Measurements from ENCODE around the gene MINK1.
"Not testable (repeated sequence)": the region's sequence is repeated elsewhere in the genome, so short reads cannot be mapped to it uniquely, and the experiment has no call there.

The MINK1 gene

DNA sequence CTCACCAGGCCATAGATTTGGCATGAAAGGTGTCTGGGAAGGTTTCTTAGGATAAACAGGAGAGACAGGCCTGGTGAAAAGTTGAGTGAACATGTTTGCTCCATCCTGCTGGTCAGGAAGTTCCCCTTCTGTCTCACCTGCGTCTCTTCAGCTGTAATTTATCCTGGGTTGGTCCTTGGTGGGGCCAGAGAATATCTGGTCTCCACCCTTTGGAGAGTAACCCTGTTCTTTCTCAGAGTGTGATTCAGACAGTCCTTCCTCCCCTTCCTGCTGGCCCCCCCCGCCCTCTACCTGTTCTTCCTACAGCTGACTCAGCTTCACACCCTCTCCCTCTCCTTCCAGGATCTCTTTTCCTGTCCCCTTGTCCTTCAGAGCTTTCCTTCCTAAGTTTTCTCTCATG is 17.1 kb downstream of the MINK1 start:
- no peak for DNase-seq

DNA sequence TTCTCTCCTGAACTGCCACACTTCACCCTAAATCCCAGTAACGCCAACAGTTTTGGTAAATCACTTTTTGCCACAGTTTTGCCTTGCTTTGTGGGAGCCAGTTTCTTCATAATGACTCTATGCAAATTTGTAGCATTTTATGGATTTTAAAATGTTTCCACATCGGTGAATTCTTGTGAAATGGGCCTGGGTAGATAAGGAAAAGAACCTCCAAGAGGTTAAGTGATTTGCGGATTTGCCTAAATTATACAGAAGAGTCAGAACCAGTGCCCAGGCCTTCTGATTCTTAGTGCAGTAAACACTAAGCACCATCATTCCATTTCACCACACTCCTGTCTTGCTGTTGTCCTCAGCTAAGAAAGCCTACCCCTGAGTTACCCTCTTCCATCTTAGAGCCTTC is 17.9 kb downstream of the MINK1 start:
- no peak for DNase-seq

DNA sequence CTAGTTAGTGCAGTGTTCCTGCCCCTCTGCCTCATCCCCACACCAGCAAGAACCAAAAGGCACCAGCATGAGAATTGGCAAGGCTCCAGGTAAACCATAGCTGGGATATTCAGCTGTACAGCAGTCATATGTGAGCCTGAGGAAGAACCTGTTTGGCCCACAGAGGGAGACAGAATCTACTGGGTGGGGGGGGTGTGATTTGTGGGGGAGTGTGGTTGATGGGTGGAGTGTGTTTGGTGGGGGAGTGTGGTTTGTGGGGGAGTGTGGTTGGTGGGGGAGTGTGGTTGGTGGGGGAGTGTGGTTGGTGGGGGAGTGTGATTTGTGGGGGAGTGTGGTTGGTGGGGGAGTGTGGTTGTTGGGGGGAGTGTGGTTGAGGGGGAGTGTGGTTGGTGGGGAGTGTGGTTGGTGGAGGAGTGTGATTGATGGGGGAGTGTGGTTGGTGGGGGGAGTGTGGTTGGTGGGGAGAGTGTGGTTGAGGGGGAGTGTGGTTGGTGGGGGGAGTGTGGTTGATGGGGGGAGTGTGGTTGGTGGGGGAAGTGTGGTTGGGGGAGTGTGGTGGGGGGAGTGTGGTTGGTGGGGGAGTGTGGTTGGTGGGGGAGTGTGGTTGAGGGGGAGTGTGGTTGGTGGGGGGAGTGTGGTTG is 19.5 kb downstream of the MINK1 start:
- no peak for DNase-seq

DNA sequence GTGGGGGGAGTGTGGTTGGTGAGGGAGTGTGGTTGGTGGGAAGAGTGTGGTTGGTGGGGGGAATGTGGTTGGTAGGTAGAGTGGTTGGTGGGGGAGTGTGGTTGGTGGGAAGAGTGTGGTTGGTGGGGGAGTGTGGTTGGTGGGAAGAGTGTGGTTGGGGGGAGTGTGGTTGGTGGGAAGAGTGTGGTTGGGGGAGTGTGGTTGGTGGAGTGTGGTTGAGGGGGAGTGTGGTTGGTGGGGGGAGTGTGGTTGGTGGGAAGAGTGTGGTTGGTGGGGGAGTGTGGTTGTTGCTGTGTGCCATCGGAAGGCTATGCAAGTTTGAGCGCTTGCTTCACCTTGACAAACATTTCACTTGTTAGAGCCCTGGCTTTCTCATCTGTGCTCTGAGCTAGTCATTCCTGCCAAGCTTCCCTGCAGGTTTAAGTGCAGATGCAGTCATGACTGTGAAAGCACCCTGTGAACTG is 20.1 kb downstream of the MINK1 start:
- no peak for DNase-seq

DNA sequence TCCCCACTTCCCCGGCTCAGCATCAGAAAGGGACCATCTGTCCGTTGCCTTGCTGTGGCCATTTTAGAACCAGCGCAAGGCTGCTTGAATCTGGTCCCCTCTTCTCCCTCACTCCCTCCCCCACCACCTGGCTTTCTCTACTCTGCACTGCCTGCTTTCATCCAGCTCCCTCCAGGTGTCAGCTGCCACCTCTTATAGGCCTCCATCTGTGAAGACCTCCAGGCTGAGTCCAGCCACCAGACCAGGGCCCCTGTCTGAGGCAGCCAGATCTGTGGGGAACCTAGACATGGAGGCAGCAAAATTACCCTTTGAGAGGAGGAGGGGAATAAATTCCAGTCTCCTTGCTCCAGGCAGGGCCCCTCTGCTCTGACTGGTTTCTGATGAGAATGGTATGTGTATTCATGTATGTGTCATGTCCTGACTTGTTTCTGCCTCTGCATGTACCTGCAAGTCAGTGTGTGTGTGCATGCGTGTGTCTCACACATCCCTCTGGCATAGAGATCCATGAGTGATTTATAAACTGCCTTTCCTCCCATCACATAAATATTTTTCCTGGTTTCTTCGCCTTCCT is 21.1 kb downstream of the MINK1 start:
- no peak for DNase-seq

DNA sequence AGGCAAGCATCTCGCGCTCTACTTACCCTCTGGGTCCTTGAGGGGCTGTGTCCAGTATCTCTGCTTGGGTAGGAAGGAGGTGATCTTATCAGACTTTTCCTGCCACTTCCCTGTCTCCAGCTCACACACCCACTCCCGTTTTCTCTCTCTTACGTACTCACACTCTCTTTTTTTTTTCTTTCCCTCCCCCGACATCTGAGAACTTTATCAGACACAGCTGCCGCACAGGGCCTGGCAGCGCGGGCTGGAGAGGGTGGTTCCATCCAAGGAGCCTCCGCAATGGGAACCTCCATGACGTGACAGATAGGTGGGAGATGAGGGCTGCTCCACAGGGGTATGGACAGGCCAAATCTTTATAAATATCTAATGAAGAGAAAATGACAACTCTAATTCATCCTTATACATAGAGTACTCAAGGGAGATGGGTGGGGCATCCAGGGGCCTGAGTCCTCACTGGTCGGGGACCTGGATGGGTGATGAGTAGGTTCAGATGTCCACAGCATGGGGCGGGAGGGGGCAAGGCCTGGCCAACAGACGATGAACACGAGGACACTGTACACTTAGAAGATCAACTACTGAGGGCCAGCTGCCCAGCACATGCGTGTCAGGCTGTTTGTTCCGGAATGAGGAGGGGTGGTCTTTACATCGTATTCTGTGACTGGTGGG is 23.3 kb downstream of the MINK1 start:
- DNase-seq, result no peak

DNA sequence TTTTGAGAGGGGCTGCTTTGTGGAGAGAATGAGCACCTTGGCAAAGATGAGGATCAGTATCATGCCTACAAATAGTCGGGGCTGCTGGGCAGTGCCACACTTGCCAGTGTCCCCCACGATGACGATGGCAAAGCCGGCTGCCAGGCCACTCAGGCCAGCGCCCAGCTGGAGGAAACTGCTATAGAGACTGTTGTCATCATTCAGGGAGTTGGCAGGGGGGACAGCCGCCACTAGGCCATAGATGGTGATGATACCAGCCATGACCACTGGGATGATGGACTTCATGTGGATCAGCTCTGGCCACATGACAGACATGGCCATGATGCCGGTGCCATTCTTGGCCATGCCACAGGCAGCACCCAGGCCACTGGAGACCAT is 23.8 kb downstream of the MINK1 start:
- no peak for DNase-seq

DNA sequence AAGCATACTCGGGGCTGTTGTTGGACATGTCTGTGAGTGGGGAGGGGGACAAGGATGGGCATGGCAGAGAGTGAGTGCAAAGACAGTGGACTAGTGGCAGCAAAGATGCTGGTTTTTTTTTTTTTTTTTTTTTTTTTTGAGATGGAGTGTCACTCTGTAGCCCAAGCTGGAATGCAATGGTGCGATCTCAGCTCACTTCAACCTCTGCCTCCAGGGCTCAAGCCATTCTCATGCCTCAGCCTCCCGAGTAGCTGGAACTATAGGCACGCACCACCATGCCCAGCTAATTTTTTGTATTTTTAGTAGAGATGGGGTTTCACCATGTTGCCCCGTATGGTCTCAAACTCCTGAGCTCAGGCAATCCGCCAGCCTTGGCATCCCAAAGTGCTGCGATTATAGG is 24.2 kb downstream of the MINK1 start:
- not testable (repeated sequence) for DNase-seq

DNA sequence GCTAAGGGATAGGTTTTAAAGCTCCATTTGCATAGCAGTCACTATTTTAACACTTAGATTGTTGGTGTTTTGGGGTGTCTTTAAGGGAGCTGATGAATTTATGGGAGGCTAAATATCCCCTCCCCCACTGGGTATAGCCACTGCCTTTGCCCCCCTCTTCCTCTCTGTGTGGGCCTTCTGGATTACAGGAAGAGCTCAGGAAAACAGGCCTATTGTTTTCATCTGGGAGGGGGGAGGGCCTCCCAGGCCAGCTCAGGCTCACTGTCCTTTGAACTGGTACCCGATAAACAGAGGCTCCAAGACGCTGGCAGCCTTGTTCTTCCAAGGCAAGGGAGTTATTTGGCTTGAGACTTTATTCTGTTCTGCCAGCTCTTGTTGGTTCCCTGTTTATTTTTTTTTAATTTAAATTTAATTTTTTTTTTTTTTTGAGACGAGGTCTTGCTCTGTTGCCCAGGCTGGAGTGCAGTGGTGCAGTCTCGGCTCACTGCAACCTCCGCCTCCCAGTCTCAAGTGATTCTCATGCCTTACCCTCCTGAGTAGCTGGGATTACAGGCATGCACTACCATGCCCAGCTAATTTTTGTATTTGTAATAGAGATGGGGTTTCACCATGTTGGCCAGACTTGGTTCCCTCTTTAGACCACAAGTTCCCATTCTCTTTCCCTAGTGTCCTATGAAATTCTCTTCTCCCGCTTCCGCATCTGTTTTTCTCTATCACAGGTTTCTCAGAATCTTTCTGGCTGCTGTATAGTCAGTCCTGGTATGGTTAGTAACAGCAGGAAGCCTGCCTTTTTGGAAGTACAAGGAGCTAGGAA is 25.1 kb downstream of the MINK1 start:
- DNase-seq, result no peak

DNA sequence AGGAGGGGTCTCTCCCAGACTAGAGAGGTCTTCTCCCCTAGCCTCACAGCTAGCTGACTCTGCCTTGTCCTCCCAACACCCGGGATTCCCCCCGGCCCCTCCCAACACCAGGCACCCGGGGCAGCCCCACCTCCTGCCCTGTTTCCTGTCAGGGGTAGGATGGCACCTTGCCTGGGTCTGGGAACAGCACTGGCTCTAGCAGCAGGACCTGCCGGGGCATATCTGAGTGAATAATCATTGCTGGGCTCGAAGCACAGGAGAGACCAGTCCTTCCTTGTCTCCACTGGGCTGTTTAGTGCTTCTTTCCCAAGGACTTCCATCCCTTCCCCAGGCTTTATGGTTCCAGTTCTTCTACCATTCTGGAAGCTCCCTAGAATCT is 25.7 kb downstream of the MINK1 start:
- no peak for DNase-seq

DNA sequence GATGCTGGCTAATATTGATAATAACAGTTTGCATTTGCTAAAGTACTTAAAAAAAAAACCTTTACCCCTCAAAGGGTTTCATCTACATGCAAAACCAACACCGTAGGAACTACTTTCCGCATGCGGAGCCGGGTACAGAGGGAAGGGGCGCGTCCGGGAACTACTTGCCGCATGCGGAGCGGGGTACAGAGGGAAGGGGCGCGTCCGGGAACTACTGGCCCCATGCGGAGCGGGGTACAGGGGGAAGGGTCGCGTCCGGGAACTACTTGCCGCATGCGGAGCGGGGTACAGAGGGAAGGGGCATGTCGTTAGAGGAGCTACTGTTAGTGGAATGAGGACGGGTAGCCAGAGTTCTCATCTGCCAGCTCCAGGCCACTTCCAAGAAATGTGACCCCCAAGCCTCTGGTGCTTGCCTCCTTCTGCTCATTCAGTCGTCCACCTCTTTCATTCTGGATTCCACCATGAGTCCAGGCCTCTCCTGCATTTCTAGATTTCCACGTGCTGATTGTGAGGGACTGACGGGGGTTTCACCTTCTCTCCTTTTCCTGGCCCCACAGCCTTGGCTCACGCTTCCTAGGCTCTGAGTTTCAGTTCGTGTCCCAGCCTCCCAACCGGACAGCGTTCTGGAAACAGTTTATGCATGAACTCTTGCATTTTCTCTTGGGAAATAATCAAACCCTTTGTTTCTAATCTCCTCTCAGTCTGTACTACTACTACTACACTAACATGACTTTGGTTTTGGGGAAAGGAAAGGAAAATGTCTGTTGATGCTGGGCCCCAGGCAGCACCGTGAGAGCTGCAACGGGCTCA is 26.9 kb downstream of the MINK1 start:
- no peak for DNase-seq

DNA sequence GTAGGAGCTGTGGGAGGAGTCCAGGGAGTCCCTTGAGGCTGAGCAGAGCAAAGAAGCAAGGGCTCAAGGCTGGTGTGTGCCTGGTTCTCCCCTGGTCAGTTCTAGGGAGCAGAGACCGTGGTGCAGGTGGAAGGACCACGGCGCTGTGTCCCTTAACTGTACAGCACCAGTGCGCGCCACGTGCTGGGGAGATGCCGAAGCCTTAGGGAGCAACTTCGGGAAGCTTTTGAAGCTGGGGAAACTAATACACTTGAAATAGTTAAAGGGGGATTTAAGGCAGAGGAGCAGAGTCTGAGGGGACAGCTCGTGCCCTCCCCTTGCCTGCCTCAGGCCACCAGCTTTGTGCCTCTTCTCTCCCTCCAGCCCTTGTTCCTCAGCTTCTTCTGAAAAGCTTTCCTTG is 27.5 kb downstream of the MINK1 start:
- no peak for DNase-seq

DNA sequence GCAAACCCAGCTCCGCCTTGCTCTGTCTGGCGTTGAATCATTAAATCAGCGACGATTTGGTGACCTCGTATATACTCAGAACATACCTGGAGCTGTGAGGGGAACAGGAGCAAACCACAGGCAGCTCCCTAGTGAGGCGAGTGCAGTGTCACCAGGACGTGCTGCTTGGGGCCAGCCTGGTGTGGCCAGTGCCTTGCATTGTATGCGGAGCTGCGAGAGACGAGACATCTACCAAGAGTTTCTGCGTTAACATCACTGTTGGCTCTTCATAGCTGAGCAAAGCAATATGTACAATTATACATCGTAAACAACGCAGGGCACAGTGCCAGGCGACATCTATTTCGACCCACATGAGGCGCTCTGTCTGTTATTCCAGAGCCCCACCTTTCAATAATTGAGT is 27.9 kb downstream of the MINK1 start:
- DNase-seq, result no peak

DNA sequence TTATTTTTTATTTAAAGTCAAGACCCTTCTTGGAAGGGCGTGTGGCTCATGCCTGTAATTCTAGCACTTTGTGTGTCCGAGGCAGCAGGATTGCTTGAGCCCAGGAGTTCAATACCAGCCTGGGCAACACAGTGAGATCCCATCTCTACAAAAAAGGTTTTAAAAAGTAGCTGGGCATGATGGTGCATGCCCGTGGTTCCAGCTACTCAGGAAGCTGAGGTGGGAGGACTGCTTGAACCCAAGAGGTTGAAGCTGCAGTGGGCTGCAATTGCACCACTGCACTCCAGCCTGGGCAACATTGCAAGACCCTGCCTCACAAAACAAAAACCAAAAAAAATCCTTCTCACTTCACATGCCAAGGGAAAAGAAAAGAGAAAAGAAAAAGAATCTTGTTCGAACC is 29.6 kb downstream of the MINK1 start:
- DNase-seq, result no peak

DNA sequence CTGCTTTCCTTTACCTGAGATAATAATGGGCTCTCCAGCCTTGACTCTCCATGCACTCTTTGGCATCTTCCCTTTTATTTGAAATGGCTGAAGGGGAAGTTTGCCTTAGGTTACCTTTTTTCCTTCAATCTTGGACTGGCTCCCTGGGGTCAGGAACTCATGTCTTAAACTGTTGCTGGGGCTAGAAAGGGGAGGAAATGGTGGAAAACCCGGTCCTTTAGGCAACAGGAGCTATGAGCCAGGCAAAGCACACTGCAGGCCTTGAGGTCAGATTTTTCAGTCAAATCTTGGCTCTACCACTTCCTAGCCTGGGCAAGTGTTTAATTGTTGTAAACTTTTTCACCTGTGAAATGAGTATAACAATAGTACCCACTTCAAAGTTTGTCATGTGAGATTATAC is 30.2 kb downstream of the MINK1 start:
- DNase-seq, result no peak

DNA sequence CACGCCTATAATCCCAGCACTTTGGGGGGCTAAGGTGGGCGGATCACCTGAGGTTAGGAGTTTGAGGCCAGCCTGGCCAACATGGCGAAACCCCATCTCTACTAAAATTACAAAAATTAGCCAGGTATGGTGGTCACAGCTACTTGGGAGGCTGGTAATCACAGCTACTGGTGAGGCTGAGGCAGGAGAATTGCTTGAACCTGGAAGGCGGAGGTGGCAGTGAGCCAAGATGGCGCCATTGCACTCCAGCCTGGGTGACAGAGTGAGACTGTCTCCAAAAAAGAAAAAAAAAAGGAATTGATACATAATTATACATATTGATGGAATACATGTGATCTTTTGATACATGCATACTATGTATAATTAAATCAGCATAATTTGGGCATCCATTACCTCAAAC is 34.4 kb downstream of the MINK1 start:
- DNase-seq, result not testable (repeated sequence)

DNA sequence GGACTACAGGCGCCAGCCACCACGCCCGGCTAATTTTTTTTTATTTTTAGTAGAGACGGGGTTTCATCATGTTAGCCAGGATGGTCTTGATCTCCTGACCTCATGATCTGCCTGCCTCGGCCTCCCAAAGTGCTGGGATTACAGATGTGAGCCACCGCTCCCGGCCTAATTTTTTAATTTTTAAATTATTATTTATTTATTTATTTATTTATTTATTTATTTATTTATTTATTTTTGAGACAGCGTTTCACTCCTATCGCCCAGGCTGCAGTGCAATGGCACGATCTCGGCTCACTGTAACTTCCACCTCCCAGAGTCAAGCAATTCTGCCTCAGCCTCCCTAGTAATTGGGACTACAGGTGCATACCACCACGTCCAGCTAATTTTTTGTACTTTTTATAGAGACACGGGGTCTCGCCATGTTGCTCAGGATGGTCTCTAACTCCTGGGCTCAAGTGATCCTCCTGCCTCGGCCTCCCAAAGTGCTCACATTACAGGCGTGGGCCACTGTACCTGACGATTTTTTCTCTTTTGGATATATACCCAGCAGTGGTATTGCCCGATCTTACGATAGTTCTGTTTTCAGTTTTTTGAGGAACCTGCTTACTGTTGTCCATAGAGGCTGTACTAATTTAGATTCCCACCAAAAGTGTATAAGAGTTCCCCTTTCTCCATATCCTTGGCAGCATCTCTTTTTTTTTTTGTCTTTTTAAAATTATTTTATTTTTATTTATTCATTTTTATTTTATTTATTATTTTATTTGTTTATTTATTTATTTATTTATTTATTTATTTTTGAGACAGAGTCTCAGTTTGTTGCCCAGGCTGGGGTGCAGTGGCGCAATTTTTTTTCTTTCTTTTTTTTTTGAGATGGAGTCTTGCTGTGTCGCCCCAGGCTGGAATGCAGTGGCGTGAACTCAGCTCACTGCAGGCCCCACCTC is 36.2 kb downstream of the MINK1 start:
- DNase-seq, result not testable (repeated sequence)

DNA sequence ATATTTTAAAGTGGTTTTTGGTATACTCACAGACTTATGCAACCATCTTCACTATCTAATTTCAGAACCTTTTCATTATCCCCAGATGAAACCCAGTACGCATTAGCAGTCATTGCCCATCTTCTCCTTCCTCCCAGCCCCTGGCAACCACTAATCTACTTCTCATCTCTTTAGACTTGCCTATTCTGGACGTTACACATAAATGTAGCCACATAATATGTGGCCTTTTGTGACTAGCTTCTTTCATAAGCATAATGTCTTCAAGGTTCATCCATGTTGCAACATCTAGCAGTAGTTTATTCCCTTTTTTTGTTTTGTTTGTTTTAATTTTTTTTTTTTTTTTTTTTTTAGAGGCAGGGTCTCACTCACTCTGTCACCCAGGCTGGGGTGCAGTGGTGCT is 37.7 kb downstream of the MINK1 start:
- DNase-seq, result no peak

DNA sequence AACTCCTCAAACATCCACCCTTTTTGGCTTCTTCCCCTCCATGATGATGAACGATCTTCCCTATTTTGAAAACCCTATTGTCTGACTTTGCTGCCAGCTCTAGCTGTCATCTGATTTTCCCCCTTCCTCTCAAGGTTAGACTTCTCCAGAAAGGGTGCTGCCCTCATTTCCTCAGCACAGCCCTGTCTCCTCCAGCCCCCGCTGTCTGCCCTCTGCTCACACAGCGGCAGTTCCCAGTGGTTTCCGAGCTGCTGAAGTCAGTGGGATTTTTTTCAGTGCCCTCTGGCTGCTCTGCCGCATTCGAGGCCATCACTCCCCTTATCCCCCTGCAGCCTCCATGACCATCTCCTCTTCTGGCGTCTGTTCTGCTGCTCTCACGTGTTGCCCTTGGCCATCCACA is 39.6 kb downstream of the MINK1 start:
- no peak for DNase-seq

DNA sequence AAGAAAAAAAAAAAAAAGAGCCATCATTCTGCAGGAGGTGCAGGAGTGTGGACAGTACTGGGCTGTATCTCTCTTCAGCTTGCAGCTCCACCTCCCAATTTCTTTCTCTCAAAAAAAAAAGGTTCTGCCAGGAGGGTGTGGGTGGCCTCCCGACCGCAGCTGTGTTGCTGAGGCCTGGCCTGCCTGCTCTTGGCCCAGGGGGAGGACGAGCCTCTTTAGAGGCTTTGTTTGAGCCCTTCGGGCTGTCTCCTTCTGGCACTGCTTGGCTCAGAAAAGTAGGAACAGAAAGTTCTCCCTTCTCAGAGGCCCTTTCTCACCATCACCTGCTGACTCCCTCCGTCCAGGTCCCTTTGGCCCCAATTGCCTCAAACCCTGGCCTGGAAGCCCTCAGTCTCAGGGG is 43.9 kb downstream of the MINK1 start:
- no peak for DNase-seq

DNA sequence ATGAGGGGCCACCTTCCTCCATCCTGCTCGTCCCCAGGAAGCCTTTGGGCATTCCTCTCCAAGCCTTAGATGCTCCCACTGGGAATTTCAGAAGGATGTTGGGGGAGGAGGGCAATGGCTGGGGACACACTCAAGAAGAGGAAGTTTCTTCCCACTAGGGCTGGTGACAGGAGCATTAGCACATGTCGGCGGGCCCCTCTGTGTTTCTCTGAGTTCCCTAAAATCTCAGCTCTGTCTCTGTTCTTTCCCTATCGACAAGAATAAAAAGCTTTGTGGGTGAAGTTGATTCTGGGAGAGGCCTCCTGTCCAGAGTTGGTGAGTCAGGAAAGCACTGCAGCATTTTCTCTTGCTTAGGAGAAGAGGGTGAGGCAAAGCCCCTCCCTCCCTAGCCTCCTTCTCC is 46.5 kb downstream of the MINK1 start:
- no peak for DNase-seq

DNA sequence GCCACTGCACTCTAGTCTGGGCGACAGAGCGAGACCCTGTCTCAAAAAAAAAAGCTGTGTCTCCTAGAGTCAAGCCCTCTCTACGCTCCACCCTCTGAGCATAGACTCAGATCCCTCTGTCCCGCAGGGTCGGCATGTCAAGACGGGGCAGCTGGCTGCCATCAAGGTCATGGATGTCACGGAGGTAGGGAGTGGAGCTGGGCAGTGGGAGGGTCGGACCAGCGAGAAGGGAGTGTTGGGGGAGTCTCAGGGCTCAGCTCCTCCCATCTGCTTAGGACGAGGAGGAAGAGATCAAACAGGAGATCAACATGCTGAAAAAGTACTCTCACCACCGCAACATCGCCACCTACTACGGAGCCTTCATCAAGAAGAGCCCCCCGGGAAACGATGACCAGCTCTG is 47.7 kb downstream of the MINK1 start:
- no peak for DNase-seq

Data from NCI-H2107 (cell line).